ENCODE measurements around the gene MAGI1. TPM values are rescaled to one million over a fixed set of nuclear protein-coding genes. Genes with fewer than 3 reads are reported as not detected.

MAGI1 gene
- total RNA-seq, 3 donors from 2014 or later (not counting 1 experiment from before 2014, with no cell fraction given), result not detected

- no peaks in the 10 kb centered on the region for H3K27me3 Mint-ChIP-seq (ENCODE audit: low read depth in 2 of 2)
- no peak for ATAC-seq
- H3K4me1 Mint-ChIP-seq, result no peaks in the 10 kb centered on the region
- H3K36me3 ChIP-seq (ENCODE audit: control insufficient read depth, insufficient read depth, low read length), result no peaks in the 10 kb centered on the region
- H3K4me3 ChIP-seq (ENCODE audit: low read length), result no peak overlapping the region
- H3K27me3 ChIP-seq (ENCODE audit: control insufficient read depth, insufficient read depth, low read length), result no peaks in the 10 kb centered on the region
- no peak overlapping the region for H3K27ac Mint-ChIP-seq
- no peak overlapping the region for H3K27ac ChIP-seq (ENCODE audit: low read length)
- no peak for DNase-seq
- WGBS (ENCODE audit: insufficient coverage), result 98% methylated on average over 5 of the region's 5 CpGs
- TF ChIP-seq CTCF (IDR thresholded peaks at IDR 0.05), result no peak
- H3K9me3 Mint-ChIP-seq, result peaks cover 6 to 14% of the 10 kb centered on the region in 2 donors
- intact Hi-C loops (cut with micrococcal nuclease), result no loop called here
- H3K4me3 Mint-ChIP-seq, result no peak overlapping the region
- H3K4me1 ChIP-seq (ENCODE audit: control insufficient read depth, insufficient read depth, low read length), result no peaks in the 10 kb centered on the region
- no peaks in the 10 kb centered on the region for H3K36me3 Mint-ChIP-seq
- H3K9me3 ChIP-seq (ENCODE audit: control insufficient read depth, insufficient read depth, low read length), result no peaks in the 10 kb centered on the region
These were observed 459.9 kb downstream of the MAGI1 start for GRCh38 chr3:65578861-65579260.

- no peaks in the 10 kb centered on the region for H3K27me3 Mint-ChIP-seq (ENCODE audit: low read depth in 2 of 2)
- intact Hi-C loops (cut with micrococcal nuclease), result no loop called here
- H3K9me3 Mint-ChIP-seq, result peaks cover 4 to 14% of the 10 kb centered on the region in 2 donors
- Histone ChIP-seq H3K27ac (ENCODE audit: low read length) (no peak overlapping the region), H3K9me3 (ENCODE audit: control insufficient read depth, insufficient read depth, low read length) (no peaks in the 10 kb centered on the region), H3K27me3 (ENCODE audit: control insufficient read depth, insufficient read depth, low read length) (no peaks in the 10 kb centered on the region), H3K36me3 (ENCODE audit: control insufficient read depth, insufficient read depth, low read length) (no peaks in the 10 kb centered on the region), H3K4me3 (ENCODE audit: low read length) (no peak overlapping the region), H3K4me1 (ENCODE audit: control insufficient read depth, insufficient read depth, low read length) (no peaks in the 10 kb centered on the region)
- no peak overlapping the region for H3K27ac Mint-ChIP-seq
- H3K36me3 Mint-ChIP-seq, result no peaks in the 10 kb centered on the region
- 86% methylated on average over 6 of the region's 8 CpGs for WGBS (ENCODE audit: insufficient coverage)
- no peak overlapping the region for H3K4me3 Mint-ChIP-seq
- ATAC-seq (no peak), DNase-seq (no peak)
- no peaks in the 10 kb centered on the region for H3K4me1 Mint-ChIP-seq
- TF ChIP-seq CTCF (IDR thresholded peaks at IDR 0.05), result no peak
These were observed 460.8 kb downstream of the MAGI1 start for GRCh38 chr3:65577843-65578430.

- Mint-ChIP-seq H3K27ac (no peak overlapping the region), H3K36me3 (no peaks in the 10 kb centered on the region), H3K9me3 (peaks cover 4 to 14% of the 10 kb centered on the region in 2 donors), H3K4me1 (no peaks in the 10 kb centered on the region), H3K27me3 (ENCODE audit: low read depth in 2 of 2) (no peaks in the 10 kb centered on the region), H3K4me3 (no peak overlapping the region)
- Histone ChIP-seq H3K36me3 (ENCODE audit: control insufficient read depth, insufficient read depth, low read length) (no peaks in the 10 kb centered on the region), H3K4me1 (ENCODE audit: control insufficient read depth, insufficient read depth, low read length) (no peaks in the 10 kb centered on the region), H3K27me3 (ENCODE audit: control insufficient read depth, insufficient read depth, low read length) (no peaks in the 10 kb centered on the region), H3K4me3 (ENCODE audit: low read length) (no peak overlapping the region), H3K27ac (ENCODE audit: low read length) (no peak overlapping the region), H3K9me3 (ENCODE audit: control insufficient read depth, insufficient read depth, low read length) (no peaks in the 10 kb centered on the region)
- ATAC-seq, result no peak
- intact Hi-C loops (cut with micrococcal nuclease), result no loop called here
- no peak for TF ChIP-seq CTCF (IDR thresholded peaks at IDR 0.05)
- no CpG with 5 or more reads among the region's 2 CpGs for WGBS (ENCODE audit: insufficient coverage)
- DNase-seq, result no peak
These were observed 461.8 kb downstream of the MAGI1 start for GRCh38 chr3:65576966-65577365.

- Histone ChIP-seq H3K27ac (ENCODE audit: low read length) (no peak overlapping the region), H3K9me3 (ENCODE audit: control insufficient read depth, insufficient read depth, low read length) (no peaks in the 10 kb centered on the region), H3K36me3 (ENCODE audit: control insufficient read depth, insufficient read depth, low read length) (no peaks in the 10 kb centered on the region), H3K27me3 (ENCODE audit: control insufficient read depth, insufficient read depth, low read length) (no peaks in the 10 kb centered on the region), H3K4me1 (ENCODE audit: control insufficient read depth, insufficient read depth, low read length) (no peaks in the 10 kb centered on the region), H3K4me3 (ENCODE audit: low read length) (no peak overlapping the region)
- WGBS (ENCODE audit: insufficient coverage), result 86% methylated on average over 6 of the region's 6 CpGs
- H3K27me3 Mint-ChIP-seq (ENCODE audit: low read depth in 2 of 2), result no peaks in the 10 kb centered on the region
- DNase-seq (no peak), ATAC-seq (no peak)
- H3K36me3 Mint-ChIP-seq, result no peaks in the 10 kb centered on the region
- H3K4me3 Mint-ChIP-seq, result no peak overlapping the region
- H3K9me3 Mint-ChIP-seq, result peaks cover 0 to 10% of the 10 kb centered on the region in 2 donors
- H3K4me1 Mint-ChIP-seq, result no peaks in the 10 kb centered on the region
- intact Hi-C loops (cut with micrococcal nuclease), result no loop called here
- H3K27ac Mint-ChIP-seq, result no peak overlapping the region
- no peak for TF ChIP-seq CTCF (IDR thresholded peaks at IDR 0.05)
These were observed 462.5 kb downstream of the MAGI1 start for GRCh38 chr3:65576228-65576627.

All from natural killer cell (primary cell).